ENCODE measurements around the gene ZNG1C.
"Not testable (repeated sequence)": the region's sequence is repeated elsewhere in the genome, so short reads cannot be mapped to it uniquely, and the experiment has no call there.

GRCh38 chr9:68336639-68337339 is 95.0 kb downstream of the ZNG1C start:
- TF ChIP-seq CTCF (IDR thresholded peaks at IDR 0.05; ENCODE audit: extremely low read depth in 1 of 2, insufficient read depth in 1 of 2, low read depth in 1 of 2, low read length in 2 of 2); POLR2A (IDR thresholded peaks at IDR 0.05; ENCODE audit: low read depth, low read length); POLR2AphosphoS5 (IDR thresholded peaks at IDR 0.05; ENCODE audit: insufficient read depth, low read depth, low read length); EZH2 (IDR thresholded peaks at IDR 0.05; ENCODE audit: borderline replicate concordance, low read depth, low read length, severe bottlenecking): not testable (repeated sequence)

Measured in endothelial cell of umbilical vein (primary cell).